Liver (tissue), 9 donors: ENCODE measurements around the gene LRRC10. TPM values are rescaled to one million over a fixed set of nuclear protein-coding genes. Genes with fewer than 3 reads are reported as not detected.

ENCODE experiments used
- DNase-seq: peaks from one replicate; pipeline ENCODE4 v3.0.0-alpha.2; 2017; ENCODE audit warnings: low spot score
- H3K27ac ChIP-seq, 2 donors: one replicate each; pipeline ENCODE4 v1.7.0; 2013; ENCODE audit warnings: inconsistent platforms in 2 of 2, low read length in 2 of 2, control low read depth in 1 of 2, low read depth in 1 of 2, mild to moderate bottlenecking in 1 of 2
- H3K27me3 ChIP-seq, 4 donors: one replicate each; pipeline versions ENCODE4 v1.6.1 to v1.7.0; 2013; ENCODE audit warnings: low read length in 3 of 4, inconsistent platforms in 1 of 4, mild to moderate bottlenecking in 1 of 4, moderate library complexity in 1 of 4; ENCODE audit not compliant: control insufficient read depth in 4 of 4, insufficient read depth in 4 of 4
- H3K36me3 ChIP-seq, 4 donors: one replicate each; pipeline versions ENCODE4 v1.6.1 to v1.7.0; 2013; ENCODE audit warnings: low read length in 3 of 4, mild to moderate bottlenecking in 3 of 4, low read depth in 1 of 4, moderate library complexity in 1 of 4; ENCODE audit not compliant: control insufficient read depth in 4 of 4, insufficient read depth in 3 of 4
- H3K4me1 ChIP-seq, 4 donors: one replicate each; pipeline versions ENCODE4 v1.6.1 to v1.7.0; 2013; ENCODE audit warnings: low read length in 3 of 4, mild to moderate bottlenecking in 3 of 4, moderate library complexity in 1 of 4; ENCODE audit not compliant: control insufficient read depth in 4 of 4, insufficient read depth in 4 of 4
- H3K4me3 ChIP-seq, 3 donors: one replicate each; pipeline versions ENCODE4 v1.6.1 to v1.7.0; 2013; ENCODE audit warnings: low read length in 3 of 3, control low read depth in 1 of 3, low read depth in 1 of 3, mild to moderate bottlenecking in 1 of 3
- H3K9ac ChIP-seq, 2 donors: one replicate each; pipeline ENCODE4 v1.7.0; 2013; ENCODE audit warnings: low read length in 2 of 2, mild to moderate bottlenecking in 2 of 2, moderate library complexity in 2 of 2, control low read depth in 1 of 2, low read depth in 1 of 2
- H3K9me3 ChIP-seq, 4 donors: one replicate each; pipeline versions ENCODE4 v1.6.1 to v1.7.0; 2013; ENCODE audit warnings: low read length in 3 of 4; ENCODE audit not compliant: control insufficient read depth in 4 of 4
- ATF3 ChIP-seq: IDR thresholded peaks from 2 replicates; pipeline ENCODE4 v1.6.1; 2016; ENCODE audit warnings: antibody characterized with exemption
- EGR1 ChIP-seq, 2 donors: IDR thresholded peaks; 2 replicates each; pipeline ENCODE4 v1.6.1; 2016 to 2018; ENCODE audit warnings: antibody characterized with exemption in 2 of 2, low read depth in 2 of 2
- FOXA1 ChIP-seq: IDR thresholded peaks from 2 replicates; pipeline ENCODE4 v1.6.1; 2016; ENCODE audit warnings: antibody characterized with exemption
- FOXA2 ChIP-seq: IDR thresholded peaks from 2 replicates; pipeline ENCODE4 v1.6.1; 2016; ENCODE audit warnings: antibody characterized with exemption
- GABPA ChIP-seq, 2 donors: IDR thresholded peaks in 1 of 2; conservative IDR thresholded peaks in 1 of 2; 2 replicates each; pipeline ENCODE4 v1.6.1; 2016; ENCODE audit warnings: antibody characterized with exemption in 2 of 2, mild to moderate bottlenecking in 1 of 2, moderate library complexity in 1 of 2
- HNF4A ChIP-seq, 2 donors: conservative IDR thresholded peaks; 2 replicates each; pipeline ENCODE4 v1.6.1; 2016; ENCODE audit warnings: antibody characterized with exemption in 2 of 2, mild to moderate bottlenecking in 2 of 2
- HNF4G ChIP-seq: IDR thresholded peaks from 2 replicates; pipeline ENCODE4 v1.6.1; 2016; ENCODE audit warnings: antibody characterized with exemption
- JUND ChIP-seq, 2 donors: IDR thresholded peaks; 2 replicates each; pipeline ENCODE4 v1.6.1; 2016; ENCODE audit warnings: antibody characterized with exemption in 2 of 2
- MAX ChIP-seq: IDR thresholded peaks from 2 replicates; pipeline ENCODE4 v1.6.1; 2016; ENCODE audit warnings: antibody characterized with exemption
- NR2F2 ChIP-seq: IDR thresholded peaks from 2 replicates; pipeline ENCODE4 v1.6.1; 2016; ENCODE audit warnings: antibody characterized with exemption
- RAD21 ChIP-seq, 2 donors: IDR thresholded peaks; 2 replicates each; pipeline ENCODE4 v1.6.1; 2016; ENCODE audit warnings: antibody characterized with exemption in 2 of 2, mild to moderate bottlenecking in 2 of 2
- REST ChIP-seq: IDR thresholded peaks from 2 replicates; pipeline ENCODE4 v1.6.1; 2016; ENCODE audit warnings: antibody characterized with exemption, mild to moderate bottlenecking
- RXRA ChIP-seq, 2 donors: IDR thresholded peaks; 2 replicates each; pipeline ENCODE4 v1.6.1; 2017 to 2018; ENCODE audit warnings: antibody characterized with exemption in 2 of 2, mild to moderate bottlenecking in 1 of 2
- SP1 ChIP-seq: IDR thresholded peaks from 2 replicates; pipeline ENCODE4 v1.6.1; 2018; ENCODE audit warnings: antibody characterized with exemption, mild to moderate bottlenecking
- TAF1 ChIP-seq: conservative IDR thresholded peaks from 2 replicates; pipeline ENCODE4 v1.6.1; 2016; ENCODE audit warnings: antibody characterized with exemption, mild to moderate bottlenecking
- YY1 ChIP-seq: IDR thresholded peaks from 2 replicates; pipeline ENCODE4 v1.6.1; 2016; ENCODE audit warnings: antibody characterized with exemption, mild to moderate bottlenecking
- ZBTB33 ChIP-seq: IDR thresholded peaks from 2 replicates; pipeline ENCODE4 v1.6.1; 2016; ENCODE audit warnings: antibody characterized with exemption
- WGBS: extraction: QIAGEN DNeasy Blood & Tissue Kit; methylation state at CpG from one replicate; pipeline ENCODE4 v1.1.7; 2013; 5-methylcytosine and 5-hydroxymethylcytosine counted together
- polyA plus RNA-seq, 2 donors: library from polyadenylated mRNA; stranded (reverse) in 1 of 2; unstranded in 1 of 2; fragments of 200-250 nt in 1 of 2; fragments of >200 nt in 1 of 2; fragmentation: Nextera tagmentation in 1 of 2; extraction: Ambion mirVana in 1 of 2; gene quantifications; one replicate each; pipeline versions ENCODE4 v1.2.1 to v1.2.3, GENCODE V29; 2013 to 2015
- total RNA-seq, 2 donors: library from RNA; depleted of rRNA; stranded (reverse); fragments of >200 nt; gene quantifications; one replicate each; pipeline ENCODE4 v1.2.3, GENCODE V29; 2014
- TF ChIP-seq, protein P1 (sequence below): fragments of 150-350 bp; IDR thresholded peaks from 2 replicates; pipeline ENCODE4 v1.5.1; 2017; ENCODE audit warnings: improper control_type of control experiment, low read depth, low read length; ENCODE audit not compliant: missing input control
- donor health status: healthy.
- donor health status: healthy.
- donor health status: healthy.
- donor health status: healthy.
- donor health status: healthy.

LRRC10 gene
- total and polyA plus RNA-seq, 4 donors: not detected

DNA sequence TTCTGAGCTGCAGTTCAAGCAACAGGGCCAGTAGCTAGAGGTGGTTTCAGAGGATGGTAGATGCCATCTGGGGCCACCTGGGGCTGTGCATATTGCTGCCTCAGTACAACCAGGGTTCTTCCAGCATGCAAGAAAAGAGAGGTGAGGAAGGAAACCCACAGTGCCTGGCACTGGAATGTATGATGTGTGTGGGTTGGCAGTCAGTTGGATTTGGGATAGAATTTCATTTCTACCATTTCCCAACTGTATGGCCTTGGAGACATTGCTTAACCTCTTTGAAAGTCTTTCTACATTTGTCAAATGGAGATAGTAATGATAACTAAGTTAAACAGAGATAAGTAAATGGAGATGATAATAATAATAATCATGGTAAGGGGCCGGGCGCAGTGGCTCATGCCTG lies 10.2 kb upstream of the LRRC10 start:
- DNase-seq: no peak
- no peaks in the 10 kb centered on the region for H3K9me3 ChIP-seq
- peaks cover 0 to 2% (median 0%) of the 10 kb centered on the region in 4 donors for H3K4me1 ChIP-seq
- no peak overlapping the region for H3K27ac ChIP-seq
- no peaks in the 10 kb centered on the region for H3K36me3 ChIP-seq
- no peak overlapping the region for H3K4me3 ChIP-seq
- WGBS: 93% methylated on average over 2 of the region's 2 CpGs
- no peak overlapping the region for H3K9ac ChIP-seq
- H3K27me3 ChIP-seq: no peaks in the 10 kb centered on the region
- TF ChIP-seq HNF4G (no peak), JUND (IDR thresholded peaks at IDR 0.05) (no peak), GABPA (IDR thresholded peaks at IDR 0.05 in 1 of 2, conservative IDR thresholded peaks at IDR 0.05 in 1 of 2) (no peak), HNF4A (conservative IDR thresholded peaks at IDR 0.05) (no peak), EGR1 (IDR thresholded peaks at IDR 0.05; ENCODE audit: low read depth in 2 of 2) (no peak), NR2F2 (no peak), ZBTB33 (no peak), REST (no peak), SP1 (no peak)

DNA sequence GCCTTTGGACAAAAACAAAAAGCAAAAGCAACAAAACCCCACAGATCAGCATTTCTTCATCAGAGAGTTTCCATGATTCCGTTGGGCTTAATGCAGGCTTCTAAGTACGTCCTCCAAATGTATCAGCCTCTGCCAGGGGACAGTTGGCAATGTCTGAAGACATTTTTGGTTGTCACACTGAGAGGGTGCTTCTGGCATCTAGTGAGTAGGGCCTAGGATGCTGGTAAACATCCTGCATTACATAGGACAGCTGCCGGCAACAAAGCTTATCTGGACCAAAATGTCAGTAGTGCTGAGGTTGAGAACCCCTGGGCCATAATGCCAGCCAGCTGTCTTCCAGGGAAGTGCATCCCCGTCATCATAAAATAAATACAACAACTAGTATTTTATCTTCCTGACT lies 9.4 kb upstream of the LRRC10 start:
- Histone ChIP-seq H3K9me3 (peaks cover 0 to 2% (median 0%) of the 10 kb centered on the region in 4 donors), H3K27ac (no peak overlapping the region), H3K27me3 (no peaks in the 10 kb centered on the region), H3K4me3 (no peak overlapping the region), H3K9ac (no peak overlapping the region), H3K4me1 (peaks cover 0 to 2% (median 0%) of the 10 kb centered on the region in 4 donors), H3K36me3 (no peaks in the 10 kb centered on the region)
- TF ChIP-seq TAF1: no peak
- TF ChIP-seq REST: no peak
- TF ChIP-seq RXRA (IDR thresholded peaks at IDR 0.05): no peak
- TF ChIP-seq YY1: no peak
- no peak for TF ChIP-seq ATF3
- TF ChIP-seq GABPA (IDR thresholded peaks at IDR 0.05 in 1 of 2, conservative IDR thresholded peaks at IDR 0.05 in 1 of 2): no peak
- no peak for TF ChIP-seq MAX
- no peak for TF ChIP-seq RAD21 (IDR thresholded peaks at IDR 0.05)
- no peak for TF ChIP-seq FOXA1
- TF ChIP-seq ZBTB33: no peak
- TF ChIP-seq JUND (IDR thresholded peaks at IDR 0.05): no peak
- no peak for TF ChIP-seq SP1
- TF ChIP-seq, protein P1, sequence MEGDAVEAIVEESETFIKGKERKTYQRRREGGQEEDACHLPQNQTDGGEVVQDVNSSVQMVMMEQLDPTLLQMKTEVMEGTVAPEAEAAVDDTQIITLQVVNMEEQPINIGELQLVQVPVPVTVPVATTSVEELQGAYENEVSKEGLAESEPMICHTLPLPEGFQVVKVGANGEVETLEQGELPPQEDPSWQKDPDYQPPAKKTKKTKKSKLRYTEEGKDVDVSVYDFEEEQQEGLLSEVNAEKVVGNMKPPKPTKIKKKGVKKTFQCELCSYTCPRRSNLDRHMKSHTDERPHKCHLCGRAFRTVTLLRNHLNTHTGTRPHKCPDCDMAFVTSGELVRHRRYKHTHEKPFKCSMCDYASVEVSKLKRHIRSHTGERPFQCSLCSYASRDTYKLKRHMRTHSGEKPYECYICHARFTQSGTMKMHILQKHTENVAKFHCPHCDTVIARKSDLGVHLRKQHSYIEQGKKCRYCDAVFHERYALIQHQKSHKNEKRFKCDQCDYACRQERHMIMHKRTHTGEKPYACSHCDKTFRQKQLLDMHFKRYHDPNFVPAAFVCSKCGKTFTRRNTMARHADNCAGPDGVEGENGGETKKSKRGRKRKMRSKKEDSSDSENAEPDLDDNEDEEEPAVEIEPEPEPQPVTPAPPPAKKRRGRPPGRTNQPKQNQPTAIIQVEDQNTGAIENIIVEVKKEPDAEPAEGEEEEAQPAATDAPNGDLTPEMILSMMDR: no peak
- TF ChIP-seq HNF4G: no peak
- no peak for TF ChIP-seq HNF4A (conservative IDR thresholded peaks at IDR 0.05)
- no peak for TF ChIP-seq EGR1 (IDR thresholded peaks at IDR 0.05; ENCODE audit: low read depth in 2 of 2)
- no peak for TF ChIP-seq NR2F2
- no peak for TF ChIP-seq FOXA2
- WGBS: 68% methylated on average over 4 of the region's 4 CpGs
- DNase-seq: no peak
